OCI-LY7 (cell line): ENCODE results near the gene PSD4. TPM values are rescaled to one million over a fixed set of nuclear protein-coding genes. Genes with fewer than 3 reads are reported as not detected.

Experiments
- BruUV-seq: library from RNA; stranded (reverse); fragments of 400-500 nt; replicated peaks from 2 replicates; lab custom pipeline; 2021; lab: Mats Ljungman, UMichigan
- CTCF ChIA-PET: fragments of 300-600 bp; sonication (Branson Sonifier 250); formaldehyde crosslinking; loops from one replicate; lab custom pipeline; 2022; ENCODE audit warnings: antibody characterized with exemption; ENCODE audit not compliant: unreplicated experiment; lab: Charles Lee
- POLR2A ChIA-PET: fragments of 300-600 bp; sonication (Branson Sonifier 250); formaldehyde crosslinking; loops from one replicate; lab custom pipeline; 2022; ENCODE audit warnings: antibody characterized with exemption; lab: Charles Lee
- DNase-seq: peaks from one replicate; pipeline ENCODE4 v3.0.0-alpha.2; 2015; ENCODE audit warnings: low spot score
- H2AFZ ChIP-seq: fragments of 200-600 bp; sonication (generic), shearing (Covaris generic); 2 replicates; pipeline ENCODE4 v1.6.1; 2014; ENCODE audit warnings: mild to moderate bottlenecking, antibody characterized with exemption, low read length, moderate library complexity
- H3K27ac ChIP-seq: fragments of 200-600 bp; sonication (generic); 2 replicates; pipeline ENCODE4 v1.5.1; 2014; ENCODE audit warnings: mixed run types, low read depth, mild to moderate bottlenecking, moderate library complexity, low read length, inconsistent platforms; ENCODE audit not compliant: poor library complexity, severe bottlenecking
- H3K36me3 ChIP-seq: fragments of 200-600 bp; sonication (generic); 2 replicates; pipeline ENCODE4 v1.6.1; 2014; ENCODE audit warnings: mild to moderate bottlenecking, antibody characterized with exemption, low read length, moderate library complexity, mixed read lengths; ENCODE audit not compliant: insufficient read depth
- H3K4me1 ChIP-seq: fragments of 200-600 bp; sonication (generic); 2 replicates; pipeline ENCODE4 v1.5.1; 2014; ENCODE audit warnings: mild to moderate bottlenecking, low read length; ENCODE audit not compliant: insufficient read depth, poor library complexity, severe bottlenecking
- H3K4me2 ChIP-seq: fragments of 200-600 bp; sonication (generic); 2 replicates; pipeline ENCODE4 v1.6.1; 2014; ENCODE audit warnings: mild to moderate bottlenecking, low read length
- H3K4me3 ChIP-seq: fragments of 200-600 bp; sonication (generic); 2 replicates; pipeline ENCODE4 v1.5.1; 2014; ENCODE audit warnings: mild to moderate bottlenecking, low read depth, low read length; ENCODE audit not compliant: poor library complexity, severe bottlenecking
- H3K79me2 ChIP-seq: fragments of 200-600 bp; sonication (generic); 2 replicates; pipeline ENCODE4 v1.6.1; 2016; ENCODE audit warnings: low read depth, mild to moderate bottlenecking, low read length, moderate library complexity, mixed read lengths; ENCODE audit not compliant: insufficient read depth
- H3K9me2 ChIP-seq: fragments of 200-600 bp; sonication (generic); 2 replicates; pipeline ENCODE4 v1.6.1; 2016; ENCODE audit warnings: mild to moderate bottlenecking, low read length, mixed read lengths; ENCODE audit not compliant: insufficient read depth
- H3K9me3 ChIP-seq: fragments of 200-600 bp; sonication (generic); 2 replicates; pipeline ENCODE4 v1.6.1; 2014; ENCODE audit warnings: mild to moderate bottlenecking, mixed run types, low read length, mixed read lengths
- H4K20me1 ChIP-seq: fragments of 200-600 bp; sonication (generic); 2 replicates; pipeline ENCODE4 v1.6.1; 2014; ENCODE audit warnings: mild to moderate bottlenecking, antibody characterized with exemption, low read length, moderate library complexity, mixed read lengths; ENCODE audit not compliant: insufficient read depth
- EZH2phosphoT487 ChIP-seq: fragments of 200-600 bp; sonication (generic); IDR thresholded peaks from 2 replicates; pipeline ENCODE4 v1.6.1; 2018; ENCODE audit warnings: low read depth, borderline replicate concordance, mild to moderate bottlenecking, mixed run types, antibody characterized with exemption, low read length, moderate library complexity, mixed read lengths
- intact Hi-C: fragments of 100-400 bp; cut with micrococcal nuclease; formaldehyde crosslinking; loops from one replicate; pipeline ENCODE4 v1.10.0; 2022; ENCODE audit not compliant: unreplicated experiment
- total RNA-seq, 2 experiments: library from RNA; depleted of rRNA in 1 of 2; stranded (reverse); fragments of >200 nt in 1 of 2; shearing (Covaris generic) in 1 of 2; gene quantifications; 2 replicates each; pipeline ENCODE4 v1.2.3, GENCODE V29; 2014 to 2022
- TF ChIP-seq, protein P1 (sequence below): fragments of 200-600 bp; sonication (generic); conservative IDR thresholded peaks from 2 replicates; pipeline ENCODE4 v1.5.1; 2014; ENCODE audit warnings: mild to moderate bottlenecking, antibody characterized with exemption, low read length, moderate library complexity, mixed read lengths

Gene PSD4
- total RNA-seq, 2 experiments from 2014 or later: 99.6 to 100 TPM

DNA sequence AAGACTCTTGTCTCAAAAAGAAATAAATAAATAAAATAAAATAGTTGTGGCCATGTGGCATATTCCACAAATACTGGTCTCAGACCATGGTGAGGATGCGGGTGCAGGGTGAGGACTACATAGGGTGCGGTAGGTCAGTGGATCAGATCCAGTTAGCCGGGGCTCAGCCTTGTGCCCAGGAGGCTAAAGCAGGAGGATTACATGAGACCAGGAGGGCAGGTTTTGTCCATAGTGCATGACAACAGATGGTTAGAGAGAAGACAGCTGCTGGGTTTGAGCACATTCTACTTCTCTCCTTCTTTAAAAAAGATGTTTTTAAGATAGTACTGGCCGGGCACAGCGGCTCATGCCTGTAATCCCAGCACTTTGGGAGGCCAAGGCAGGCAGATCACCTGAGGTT is 12.8 kb upstream of the PSD4 start:
- TF ChIP-seq, protein P1, sequence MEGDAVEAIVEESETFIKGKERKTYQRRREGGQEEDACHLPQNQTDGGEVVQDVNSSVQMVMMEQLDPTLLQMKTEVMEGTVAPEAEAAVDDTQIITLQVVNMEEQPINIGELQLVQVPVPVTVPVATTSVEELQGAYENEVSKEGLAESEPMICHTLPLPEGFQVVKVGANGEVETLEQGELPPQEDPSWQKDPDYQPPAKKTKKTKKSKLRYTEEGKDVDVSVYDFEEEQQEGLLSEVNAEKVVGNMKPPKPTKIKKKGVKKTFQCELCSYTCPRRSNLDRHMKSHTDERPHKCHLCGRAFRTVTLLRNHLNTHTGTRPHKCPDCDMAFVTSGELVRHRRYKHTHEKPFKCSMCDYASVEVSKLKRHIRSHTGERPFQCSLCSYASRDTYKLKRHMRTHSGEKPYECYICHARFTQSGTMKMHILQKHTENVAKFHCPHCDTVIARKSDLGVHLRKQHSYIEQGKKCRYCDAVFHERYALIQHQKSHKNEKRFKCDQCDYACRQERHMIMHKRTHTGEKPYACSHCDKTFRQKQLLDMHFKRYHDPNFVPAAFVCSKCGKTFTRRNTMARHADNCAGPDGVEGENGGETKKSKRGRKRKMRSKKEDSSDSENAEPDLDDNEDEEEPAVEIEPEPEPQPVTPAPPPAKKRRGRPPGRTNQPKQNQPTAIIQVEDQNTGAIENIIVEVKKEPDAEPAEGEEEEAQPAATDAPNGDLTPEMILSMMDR: no peak
- TF ChIP-seq EZH2phosphoT487: no peak
- H4K20me1 ChIP-seq: no peaks in the 10 kb centered on the region
- H3K36me3 ChIP-seq: no peaks in the 10 kb centered on the region
- no peak overlapping the region for H2AFZ ChIP-seq
- no peak for DNase-seq
- no peak overlapping the region for H3K27ac ChIP-seq
- no peak overlapping the region for H3K4me3 ChIP-seq
- H3K79me2 ChIP-seq: no peaks in the 10 kb centered on the region
- ChIA-PET CTCF (no interaction called here), POLR2A (interaction anchor here (0.9 kb wide), 1 partner anchor 13 kb away, joined by 3 read pairs; no protein-coding TSS in a partner anchor)
- no peaks in the 10 kb centered on the region for H3K9me3 ChIP-seq
- no peaks in the 10 kb centered on the region for H3K4me1 ChIP-seq
- no peaks in the 10 kb centered on the region for H3K9me2 ChIP-seq
- intact Hi-C loops: no loop called here
- no TSS peak for BruUV-seq
- no peak overlapping the region for H3K4me2 ChIP-seq

GRCh38 chr2:113162173-113162572 is 11.6 kb upstream of the PSD4 start:
- Histone ChIP-seq H2AFZ (no peak overlapping the region), H4K20me1 (no peaks in the 10 kb centered on the region), H3K4me2 (no peak overlapping the region), H3K4me1 (no peaks in the 10 kb centered on the region), H3K36me3 (no peaks in the 10 kb centered on the region), H3K9me2 (no peaks in the 10 kb centered on the region), H3K4me3 (no peak overlapping the region), H3K27ac (no peak overlapping the region), H3K79me2 (no peaks in the 10 kb centered on the region), H3K9me3 (no peaks in the 10 kb centered on the region)
- DNase-seq: no peak
- intact Hi-C loops: no loop called here
- TF ChIP-seq, protein P1: no peak
- no peak for TF ChIP-seq EZH2phosphoT487
- POLR2A ChIA-PET: interaction anchor here (1.6 kb wide), 1 partner anchor 76 kb away, joined by 4 read pairs; no protein-coding TSS in a partner anchor
- BruUV-seq: no TSS peak
- CTCF ChIA-PET: no interaction called here

DNA sequence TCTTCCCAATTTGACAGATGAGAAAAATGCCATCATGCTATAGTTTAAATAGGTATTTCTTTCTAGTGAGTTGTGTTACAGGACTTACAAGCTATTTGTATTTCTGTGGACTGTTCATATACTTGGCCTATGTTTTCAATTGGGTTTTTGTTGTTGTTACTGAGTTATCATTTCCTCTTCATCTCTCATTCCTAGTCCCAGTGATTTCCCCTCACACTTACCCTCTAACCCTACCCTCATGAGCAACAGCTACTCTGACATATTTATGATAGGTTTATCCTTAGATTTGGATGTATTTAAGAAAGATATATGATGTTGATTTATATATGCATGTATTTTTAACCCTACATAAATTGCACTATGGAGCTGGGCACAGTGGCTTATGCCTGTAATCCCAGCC is 10.9 kb upstream of the PSD4 start:
- Histone ChIP-seq H3K4me1 (no peaks in the 10 kb centered on the region), H3K27ac (no peak overlapping the region), H3K4me2 (no peak overlapping the region), H3K4me3 (no peak overlapping the region), H3K9me3 (no peaks in the 10 kb centered on the region), H3K36me3 (no peaks in the 10 kb centered on the region), H3K79me2 (no peaks in the 10 kb centered on the region), H2AFZ (no peak overlapping the region), H4K20me1 (no peaks in the 10 kb centered on the region), H3K9me2 (no peaks in the 10 kb centered on the region)
- BruUV-seq: no TSS peak
- no peak for TF ChIP-seq EZH2phosphoT487
- TF ChIP-seq, protein P1: no peak
- DNase-seq: no peak
- CTCF ChIA-PET: no interaction called here
- intact Hi-C loops: no loop called here
- POLR2A ChIA-PET: interaction anchor here (0.6 to 4.2 kb wide), 4 partner anchors 12 to 353 kb away, joined by 3 to 24 read pairs (median 4); partner anchors contain the start of gene PSD4
